SK-N-MC (cell line): ENCODE results near the gene ZBTB20.

ENCODE experiments used
- DNase-seq: peaks from one replicate; pipeline ENCODE4 v3.0.0-alpha.2; 2011; ENCODE audit warnings: low read depth, low spot score
- H3K27ac ChIP-seq: fragments of 200-600 bp; sonication (generic); 2 replicates; pipeline ENCODE4 v1.5.1; 2016; ENCODE audit warnings: mixed run types
- H3K36me3 ChIP-seq: fragments of 200-600 bp; sonication (generic); 2 replicates; pipeline ENCODE4 v1.6.1; 2017; ENCODE audit warnings: antibody characterized with exemption, low read length, mixed read lengths; ENCODE audit not compliant: insufficient read depth
- H3K4me3 ChIP-seq: fragments of 200-600 bp; sonication (generic); 2 replicates; pipeline ENCODE4 v1.5.1; 2016
- H3K9ac ChIP-seq: fragments of 200-600 bp; sonication (generic); 2 replicates; pipeline ENCODE4 v1.8.0; 2017; ENCODE audit warnings: mixed run types, mixed read lengths; ENCODE audit not compliant: insufficient read length
- H3K9me3 ChIP-seq: fragments of 200-600 bp; sonication (generic); 2 replicates; pipeline ENCODE4 v1.6.1; 2017; ENCODE audit warnings: low read depth, mild to moderate bottlenecking, antibody characterized with exemption, low read length, moderate library complexity, mixed read lengths
- EZH2 ChIP-seq: fragments of 200-600 bp; sonication (generic); IDR thresholded peaks from one replicate; pipeline ENCODE4 v1.6.1; 2017; ENCODE audit warnings: antibody characterized with exemption
- FOXP2 ChIP-seq: optimal IDR thresholded peaks from 2 replicates; pipeline ENCODE3; 2011; ENCODE audit warnings: mild to moderate bottlenecking, moderate library complexity; ENCODE audit not compliant: insufficient read depth; ENCODE audit errors: extremely low read length, control extremely low read depth
- POLR2AphosphoS5 ChIP-seq: IDR thresholded peaks from 2 replicates; pipeline ENCODE4 v1.6.1; 2012; ENCODE audit warnings: mild to moderate bottlenecking, low read depth, low read length, borderline replicate concordance

Gene ZBTB20

GRCh38 chr3:114299421-114299820 is 847.7 kb downstream of the ZBTB20 start:
- no peak for DNase-seq
- Histone ChIP-seq H3K9ac (no peak overlapping the region), H3K4me3 (no peak overlapping the region), H3K9me3 (no peaks in the 10 kb centered on the region), H3K36me3 (no peaks in the 10 kb centered on the region), H3K27ac (no peak overlapping the region)
- TF ChIP-seq FOXP2 (no peak), EZH2 (no peak), POLR2AphosphoS5 (no peak)

- Histone ChIP-seq H3K9me3 (no peaks in the 10 kb centered on the region), H3K9ac (no peak overlapping the region), H3K36me3 (no peaks in the 10 kb centered on the region), H3K4me3 (no peak overlapping the region), H3K27ac (no peak overlapping the region)
- TF ChIP-seq FOXP2 (no peak), POLR2AphosphoS5 (no peak), EZH2 (no peak)
- DNase-seq: no peak
These were observed 851.1 kb downstream of the ZBTB20 start for GRCh38 chr3:114295946-114296345.

GRCh38 chr3:114294940-114295480 is 852.1 kb downstream of the ZBTB20 start:
- H3K36me3 ChIP-seq: no peaks in the 10 kb centered on the region
- TF ChIP-seq FOXP2 (no peak), POLR2AphosphoS5 (no peak), EZH2 (no peak)
- H3K27ac ChIP-seq: no peak overlapping the region
- H3K4me3 ChIP-seq: no peak overlapping the region
- no peak for DNase-seq
- H3K9ac ChIP-seq: no peak overlapping the region
- no peaks in the 10 kb centered on the region for H3K9me3 ChIP-seq

- no peak for TF ChIP-seq POLR2AphosphoS5
- TF ChIP-seq EZH2: no peak
- TF ChIP-seq FOXP2: no peak
- H3K36me3 ChIP-seq: no peaks in the 10 kb centered on the region
- no peak for DNase-seq
- H3K4me3 ChIP-seq: no peak within 1 kb of the TSS
- H3K9ac ChIP-seq: no peak within 1 kb of the TSS
- no peak within 1 kb of the TSS for H3K27ac ChIP-seq
- no peaks in the 10 kb centered on the region for H3K9me3 ChIP-seq
These were observed 853.1 kb downstream of the ZBTB20 start, which contains the start of gene TIGIT for GRCh38 chr3:114293838-114294535. Gene TIGIT (plus strand): TSS chr3:114294028. CDS start chr3:114294062, 34 bp downstream.

GRCh38 chr3:114290911-114291901 is 855.9 kb downstream of the ZBTB20 start:
- no peak overlapping the region for H3K9ac ChIP-seq

GRCh38 chr3:114286266-114286665 is 860.8 kb downstream of the ZBTB20 start:
- no peak overlapping the region for H3K27ac ChIP-seq
- TF ChIP-seq EZH2: no peak
- no peak for TF ChIP-seq FOXP2
- H3K9me3 ChIP-seq: no peaks in the 10 kb centered on the region
- H3K9ac ChIP-seq: no peak overlapping the region
- H3K4me3 ChIP-seq: no peak overlapping the region
- H3K36me3 ChIP-seq: no peaks in the 10 kb centered on the region
- DNase-seq: no peak

More at GRCh38 chr3:114290911-114291901, 855.9 kb downstream of the ZBTB20 start:
- Histone ChIP-seq H3K36me3 (no peaks in the 10 kb centered on the region), H3K9me3 (no peaks in the 10 kb centered on the region), H3K4me3 (no peak overlapping the region), H3K27ac (no peak overlapping the region)
- TF ChIP-seq POLR2AphosphoS5: no peak
- no peak for TF ChIP-seq FOXP2
- no peak for TF ChIP-seq EZH2
- peak; percentile 16 for DNase-seq

GRCh38 chr3:114285648-114286230 is 861.3 kb downstream of the ZBTB20 start:
- no peak for TF ChIP-seq EZH2
- no peak for TF ChIP-seq FOXP2
- no peak for TF ChIP-seq POLR2AphosphoS5
- H3K27ac ChIP-seq: no peak overlapping the region
- H3K4me3 ChIP-seq: no peak overlapping the region
- H3K36me3 ChIP-seq: no peaks in the 10 kb centered on the region
- no peak overlapping the region for H3K9ac ChIP-seq
- H3K9me3 ChIP-seq: no peaks in the 10 kb centered on the region
- DNase-seq: no peak

GRCh38 chr3:114284644-114285043 is 862.4 kb downstream of the ZBTB20 start:
- no peaks in the 10 kb centered on the region for H3K9me3 ChIP-seq
- DNase-seq: peak; percentile 5
- no peak for TF ChIP-seq EZH2
- TF ChIP-seq POLR2AphosphoS5: no peak
- no peak for TF ChIP-seq FOXP2
- no peaks in the 10 kb centered on the region for H3K36me3 ChIP-seq
- H3K4me3 ChIP-seq: no peak overlapping the region
- no peak overlapping the region for H3K27ac ChIP-seq
- no peak overlapping the region for H3K9ac ChIP-seq
